IPS DF 4.7 (cell line): Measurements from ENCODE around the gene SP140L.
"Not testable (repeated sequence)": the region's sequence is repeated elsewhere in the genome, so short reads cannot be mapped to it uniquely, and the experiment has no call there.

Experiments used
- DNase-seq: peaks from one replicate; pipeline ENCODE4 v3.0.0-alpha.2; 2013; ENCODE audit warnings: low spot score; ENCODE audit errors: extremely low read depth

The SP140L gene

GRCh38 chr2:230326453-230327417 lies at the start of gene SP140L:
Gene SP140L, plus strand, starts transcription at chr2:230327193. Its CDS starts 77 bp downstream, at chr2:230327270.
- no peak for DNase-seq

- DNase-seq: no peak
Measured at GRCh38 chr2:230282936-230283335, 44.1 kb upstream of the SP140L start.

GRCh38 chr2:230286048-230286447 lies 40.9 kb upstream of the SP140L start:
- no peak for DNase-seq

- DNase-seq: not testable (repeated sequence)
Measured at GRCh38 chr2:230289311-230289710, 37.7 kb upstream of the SP140L start.

- no peak for DNase-seq
Measured at GRCh38 chr2:230295192-230295591, 31.8 kb upstream of the SP140L start.

GRCh38 chr2:230296917-230297316 lies 30.1 kb upstream of the SP140L start:
- no peak for DNase-seq

GRCh38 chr2:230299618-230300017 lies 27.4 kb upstream of the SP140L start:
- DNase-seq: no peak

- DNase-seq: no peak
Measured at GRCh38 chr2:230305416-230306275, 21.3 kb upstream of the SP140L start.

- DNase-seq: no peak
Measured at GRCh38 chr2:230306474-230306873, 20.5 kb upstream of the SP140L start.

GRCh38 chr2:230307485-230307884 lies 19.5 kb upstream of the SP140L start:
- no peak for DNase-seq

GRCh38 chr2:230308402-230309000 lies 18.5 kb upstream of the SP140L start:
- no peak for DNase-seq

GRCh38 chr2:230310792-230311191 lies 16.2 kb upstream of the SP140L start:
- not testable (repeated sequence) for DNase-seq

GRCh38 chr2:230311634-230312033 lies 15.4 kb upstream of the SP140L start:
- DNase-seq: not testable (repeated sequence)

- no peak for DNase-seq
Measured at GRCh38 chr2:230312638-230313037, 14.4 kb upstream of the SP140L start.

- DNase-seq: no peak
Measured at GRCh38 chr2:230317366-230317765, 9.6 kb upstream of the SP140L start.

GRCh38 chr2:230318190-230319121 lies 8.5 kb upstream of the SP140L start:
- no peak for DNase-seq

- DNase-seq: no peak
Measured at GRCh38 chr2:230319211-230319862, 7.7 kb upstream of the SP140L start.

GRCh38 chr2:230321031-230321430 lies 6.0 kb upstream of the SP140L start:
- DNase-seq: no peak

GRCh38 chr2:230322561-230323384 lies 4.2 kb upstream of the SP140L start:
- no peak for DNase-seq
